BJ (cell line): ENCODE data around the gene MAPKAPK2. TPM values are rescaled to one million over a fixed set of nuclear protein-coding genes. Genes with fewer than 3 reads are reported as not detected.
"Not testable (repeated sequence)": the region's sequence is repeated elsewhere in the genome, so short reads cannot be mapped to it uniquely, and the experiment has no call there.

ENCODE experiments used
- CTCF ChIA-PET: fragments of 350-600 bp; formaldehyde crosslinking; extraction: SDS; loops from one replicate; lab custom pipeline; 2021; ENCODE audit warnings: antibody characterized with exemption, inconsistent platforms; lab: Yijun Ruan, JAX
- POLR2A ChIA-PET: fragments of 300-600 bp; sonication (Branson Sonifier 250); formaldehyde crosslinking; extraction: SDS; loops from one replicate; lab custom pipeline; 2021; ENCODE audit warnings: antibody characterized with exemption; lab: Charles Lee
- DNase-seq: peaks from one replicate; pipeline ENCODE4 v3.0.0-alpha.2; 2011; ENCODE audit warnings: low read depth
- H3K27me3 ChIP-seq: 2 replicates; pipeline ENCODE4 v1.6.0; 2011; ENCODE audit warnings: low read length; ENCODE audit not compliant: control insufficient read depth, insufficient read depth
- H3K36me3 ChIP-seq: 2 replicates; pipeline ENCODE4 v1.5.1; 2011; ENCODE audit warnings: low read length; ENCODE audit not compliant: control insufficient read depth, insufficient read depth
- H3K4me3 ChIP-seq: 2 replicates; pipeline ENCODE4 v1.5.1; 2011; ENCODE audit warnings: low read depth, mild to moderate bottlenecking, control low read depth, low read length
- polyA plus RNA-seq: library from polyadenylated mRNA; depleted of rRNA; stranded (reverse); fragments of >200 nt; gene quantifications from 2 replicates; pipeline ENCODE4 v1.2.3, GENCODE V29; 2011
- TF ChIP-seq, protein P1 (sequence below): IDR thresholded peaks from 2 replicates; pipeline ENCODE4 v1.5.1; 2011; ENCODE audit warnings: low read depth, mild to moderate bottlenecking, control low read depth, inconsistent platforms, low read length, moderate library complexity; ENCODE audit not compliant: insufficient read depth

Gene MAPKAPK2
- polyA plus RNA-seq, 1 experiment, result 80.1 TPM

DNA sequence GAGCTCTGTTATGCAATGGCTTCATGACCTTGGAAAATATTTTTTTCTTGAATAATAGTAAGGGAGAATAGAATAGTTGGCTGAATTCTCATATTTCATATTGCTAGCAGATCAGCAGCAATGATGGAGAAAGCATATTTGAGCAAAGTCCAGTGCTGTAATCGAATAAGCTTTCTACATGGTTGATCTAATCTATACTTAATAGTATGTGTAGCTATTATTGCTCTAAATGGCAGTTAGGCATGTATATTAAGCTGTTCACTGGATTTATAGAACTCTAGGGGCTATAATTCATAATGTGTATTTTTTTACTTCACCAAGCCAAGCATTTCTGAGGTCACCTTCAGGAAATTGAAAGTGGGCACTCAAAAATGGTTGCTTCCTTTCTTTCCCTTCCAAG lies 75.9 kb downstream of the MAPKAPK2 start:
- ChIA-PET POLR2A (no interaction called here), CTCF (interaction anchor here (0.7 to 2.6 kb wide), 7 partner anchors 10 to 105 kb away, joined by 3 to 11 read pairs (median 5); partner anchors contain the start of genes IL19 and IL20)
- Histone ChIP-seq H3K27me3 (peaks cover 4% of the 10 kb centered on the region), H3K4me3 (no peak overlapping the region), H3K36me3 (no peaks in the 10 kb centered on the region)
- DNase-seq, result no peak
- TF ChIP-seq, protein P1, sequence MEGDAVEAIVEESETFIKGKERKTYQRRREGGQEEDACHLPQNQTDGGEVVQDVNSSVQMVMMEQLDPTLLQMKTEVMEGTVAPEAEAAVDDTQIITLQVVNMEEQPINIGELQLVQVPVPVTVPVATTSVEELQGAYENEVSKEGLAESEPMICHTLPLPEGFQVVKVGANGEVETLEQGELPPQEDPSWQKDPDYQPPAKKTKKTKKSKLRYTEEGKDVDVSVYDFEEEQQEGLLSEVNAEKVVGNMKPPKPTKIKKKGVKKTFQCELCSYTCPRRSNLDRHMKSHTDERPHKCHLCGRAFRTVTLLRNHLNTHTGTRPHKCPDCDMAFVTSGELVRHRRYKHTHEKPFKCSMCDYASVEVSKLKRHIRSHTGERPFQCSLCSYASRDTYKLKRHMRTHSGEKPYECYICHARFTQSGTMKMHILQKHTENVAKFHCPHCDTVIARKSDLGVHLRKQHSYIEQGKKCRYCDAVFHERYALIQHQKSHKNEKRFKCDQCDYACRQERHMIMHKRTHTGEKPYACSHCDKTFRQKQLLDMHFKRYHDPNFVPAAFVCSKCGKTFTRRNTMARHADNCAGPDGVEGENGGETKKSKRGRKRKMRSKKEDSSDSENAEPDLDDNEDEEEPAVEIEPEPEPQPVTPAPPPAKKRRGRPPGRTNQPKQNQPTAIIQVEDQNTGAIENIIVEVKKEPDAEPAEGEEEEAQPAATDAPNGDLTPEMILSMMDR, result no peak

GRCh38 chr1:206761159-206761768 lies 76.6 kb downstream of the MAPKAPK2 start:
- DNase-seq, result no peak
- Histone ChIP-seq H3K27me3 (peaks cover 4% of the 10 kb centered on the region), H3K4me3 (no peak overlapping the region), H3K36me3 (no peaks in the 10 kb centered on the region)
- TF ChIP-seq, protein P1, result peak; percentile 38
- ChIA-PET POLR2A (no interaction called here), CTCF (interaction anchor here (0.7 to 2.6 kb wide), 11 partner anchors 9 to 285 kb away, joined by 3 to 11 read pairs (median 5); partner anchors contain the start of genes IL19 and IL20)

GRCh38 chr1:206762741-206763364 lies 78.1 kb downstream of the MAPKAPK2 start:
- DNase-seq, H3K36me3 ChIP-seq, H3K27me3 ChIP-seq, H3K4me3 ChIP-seq, POLR2A ChIA-PET: not testable (repeated sequence)
- CTCF ChIA-PET, result interaction anchor here (1.2 to 2.6 kb wide), 2 partner anchors 15 to 27 kb away, joined by 4 to 7 read pairs; no protein-coding TSS in a partner anchor

DNA sequence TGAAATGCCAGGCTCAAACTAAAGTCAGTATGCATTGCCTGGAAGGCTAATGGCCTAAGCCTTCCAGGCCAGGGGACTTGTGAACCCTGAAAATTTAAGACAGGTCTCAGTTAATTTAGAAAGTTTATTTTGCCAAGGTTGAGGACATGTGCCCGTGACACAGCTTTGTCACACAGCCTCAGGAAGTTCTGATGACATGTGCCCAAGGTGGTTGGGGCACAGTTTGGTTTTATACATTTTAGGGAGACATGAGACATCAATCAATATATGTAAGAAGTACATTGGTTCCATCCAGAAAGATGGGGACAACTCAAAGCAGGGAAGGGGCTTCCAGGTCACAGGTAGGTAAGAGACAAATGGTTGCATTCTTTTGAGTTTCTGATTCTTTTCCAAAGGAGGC lies 81.1 kb downstream of the MAPKAPK2 start:
- POLR2A ChIA-PET, H3K27me3 ChIP-seq, H3K36me3 ChIP-seq, DNase-seq, H3K4me3 ChIP-seq: not testable (repeated sequence)
- CTCF ChIA-PET, result interaction anchor here (0.6 to 1.6 kb wide), 5 partner anchors 11 to 162 kb away, joined by 3 to 5 read pairs (median 4); no protein-coding TSS in a partner anchor

- POLR2A ChIA-PET, result no interaction called here
- TF ChIP-seq, protein P1, result no peak
- CTCF ChIA-PET, result interaction anchor here (0.9 to 2.0 kb wide), 5 partner anchors 10 to 148 kb away, joined by 3 to 8 read pairs (median 4); no protein-coding TSS in a partner anchor
- Histone ChIP-seq H3K36me3 (no peaks in the 10 kb centered on the region), H3K27me3 (peaks cover 6% of the 10 kb centered on the region), H3K4me3 (no peak overlapping the region)
- DNase-seq, result peak; percentile 47
Observed at GRCh38 chr1:206766251-206766856, 81.6 kb downstream of the MAPKAPK2 start.
